ENCODE data around the gene RASA2.

DNA sequence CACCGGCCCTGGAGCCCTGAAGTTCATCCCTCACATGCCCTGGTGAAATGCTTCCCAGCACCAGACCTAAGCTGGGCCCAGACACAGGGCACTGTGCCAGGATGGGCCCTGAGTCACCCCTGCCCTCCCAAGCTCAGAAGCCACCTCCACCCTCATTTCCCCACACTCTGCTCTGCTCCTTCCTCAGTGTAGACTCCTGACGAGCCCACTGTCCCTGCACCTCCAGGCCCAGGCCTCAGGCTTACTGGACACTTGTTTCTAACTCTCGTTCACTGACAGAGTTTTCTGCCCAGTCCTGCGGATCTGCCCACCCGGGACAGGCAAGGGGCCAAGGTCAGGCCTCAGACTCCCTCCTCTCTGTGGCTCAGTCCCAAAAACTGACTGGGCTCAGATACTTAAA lies 138.7 kb downstream of the RASA2 start:
- TF ChIP-seq TAF1 (conservative IDR thresholded peaks at IDR 0.05), result no peak
- TF ChIP-seq, protein P1, sequence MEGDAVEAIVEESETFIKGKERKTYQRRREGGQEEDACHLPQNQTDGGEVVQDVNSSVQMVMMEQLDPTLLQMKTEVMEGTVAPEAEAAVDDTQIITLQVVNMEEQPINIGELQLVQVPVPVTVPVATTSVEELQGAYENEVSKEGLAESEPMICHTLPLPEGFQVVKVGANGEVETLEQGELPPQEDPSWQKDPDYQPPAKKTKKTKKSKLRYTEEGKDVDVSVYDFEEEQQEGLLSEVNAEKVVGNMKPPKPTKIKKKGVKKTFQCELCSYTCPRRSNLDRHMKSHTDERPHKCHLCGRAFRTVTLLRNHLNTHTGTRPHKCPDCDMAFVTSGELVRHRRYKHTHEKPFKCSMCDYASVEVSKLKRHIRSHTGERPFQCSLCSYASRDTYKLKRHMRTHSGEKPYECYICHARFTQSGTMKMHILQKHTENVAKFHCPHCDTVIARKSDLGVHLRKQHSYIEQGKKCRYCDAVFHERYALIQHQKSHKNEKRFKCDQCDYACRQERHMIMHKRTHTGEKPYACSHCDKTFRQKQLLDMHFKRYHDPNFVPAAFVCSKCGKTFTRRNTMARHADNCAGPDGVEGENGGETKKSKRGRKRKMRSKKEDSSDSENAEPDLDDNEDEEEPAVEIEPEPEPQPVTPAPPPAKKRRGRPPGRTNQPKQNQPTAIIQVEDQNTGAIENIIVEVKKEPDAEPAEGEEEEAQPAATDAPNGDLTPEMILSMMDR (IDR thresholded peaks at IDR 0.05; ENCODE audit: low read depth, low read length, missing input control), result no peak
- no peak for TF ChIP-seq JUND (IDR thresholded peaks at IDR 0.05)
- TF ChIP-seq, protein P2, sequence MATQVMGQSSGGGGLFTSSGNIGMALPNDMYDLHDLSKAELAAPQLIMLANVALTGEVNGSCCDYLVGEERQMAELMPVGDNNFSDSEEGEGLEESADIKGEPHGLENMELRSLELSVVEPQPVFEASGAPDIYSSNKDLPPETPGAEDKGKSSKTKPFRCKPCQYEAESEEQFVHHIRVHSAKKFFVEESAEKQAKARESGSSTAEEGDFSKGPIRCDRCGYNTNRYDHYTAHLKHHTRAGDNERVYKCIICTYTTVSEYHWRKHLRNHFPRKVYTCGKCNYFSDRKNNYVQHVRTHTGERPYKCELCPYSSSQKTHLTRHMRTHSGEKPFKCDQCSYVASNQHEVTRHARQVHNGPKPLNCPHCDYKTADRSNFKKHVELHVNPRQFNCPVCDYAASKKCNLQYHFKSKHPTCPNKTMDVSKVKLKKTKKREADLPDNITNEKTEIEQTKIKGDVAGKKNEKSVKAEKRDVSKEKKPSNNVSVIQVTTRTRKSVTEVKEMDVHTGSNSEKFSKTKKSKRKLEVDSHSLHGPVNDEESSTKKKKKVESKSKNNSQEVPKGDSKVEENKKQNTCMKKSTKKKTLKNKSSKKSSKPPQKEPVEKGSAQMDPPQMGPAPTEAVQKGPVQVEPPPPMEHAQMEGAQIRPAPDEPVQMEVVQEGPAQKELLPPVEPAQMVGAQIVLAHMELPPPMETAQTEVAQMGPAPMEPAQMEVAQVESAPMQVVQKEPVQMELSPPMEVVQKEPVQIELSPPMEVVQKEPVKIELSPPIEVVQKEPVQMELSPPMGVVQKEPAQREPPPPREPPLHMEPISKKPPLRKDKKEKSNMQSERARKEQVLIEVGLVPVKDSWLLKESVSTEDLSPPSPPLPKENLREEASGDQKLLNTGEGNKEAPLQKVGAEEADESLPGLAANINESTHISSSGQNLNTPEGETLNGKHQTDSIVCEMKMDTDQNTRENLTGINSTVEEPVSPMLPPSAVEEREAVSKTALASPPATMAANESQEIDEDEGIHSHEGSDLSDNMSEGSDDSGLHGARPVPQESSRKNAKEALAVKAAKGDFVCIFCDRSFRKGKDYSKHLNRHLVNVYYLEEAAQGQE (IDR thresholded peaks at IDR 0.05), result no peak
- no peak for TF ChIP-seq RAD21 (IDR thresholded peaks at IDR 0.05)
- TF ChIP-seq EGR1 (IDR thresholded peaks at IDR 0.05; ENCODE audit: low read depth in 2 of 2), result no peak
- no peak for TF ChIP-seq SP1 (IDR thresholded peaks at IDR 0.05)
